WTC11 (cell line): ENCODE results near the gene NOL9. TPM values are rescaled to one million over a fixed set of nuclear protein-coding genes. Genes with fewer than 3 reads are reported as not detected.

Source experiments
- ATAC-seq: fragments of 200-7000 bp; cut with Tn5 transposase; 2 replicates; pipeline ENCODE4 v1.10.0; 2021; ENCODE audit warnings: mild to moderate bottlenecking, moderate library complexity
- CTCF ChIA-PET: fragments of 300-600 bp; sonication (Branson Sonifier 250); formaldehyde crosslinking; loops from one replicate; lab custom pipeline; 2021; ENCODE audit warnings: antibody characterized with exemption; lab: Charles Lee
- POLR2A ChIA-PET: fragments of 350-600 bp; sonication (Branson Sonifier 250); formaldehyde crosslinking; loops from one replicate; lab custom pipeline; 2021; ENCODE audit warnings: antibody characterized with exemption; lab: Charles Lee
- DNase-seq: peaks from one replicate; pipeline ENCODE4 v3.0.0; 2021; ENCODE audit warnings: low spot score
- H3K27ac Mint-ChIP-seq: 2 replicates; pipeline ENCODE4 v1.8.0; 2021; ENCODE audit warnings: mixed read lengths
- H3K27me3 Mint-ChIP-seq: 2 replicates; pipeline ENCODE4 v1.8.0; 2021; ENCODE audit warnings: low read depth, mild to moderate bottlenecking, moderate library complexity, mixed read lengths
- H3K36me3 Mint-ChIP-seq: 2 replicates; pipeline ENCODE4 v1.8.0; 2021; ENCODE audit warnings: mixed read lengths
- H3K4me1 Mint-ChIP-seq: 2 replicates; pipeline ENCODE4 v1.8.0; 2022; ENCODE audit warnings: mixed read lengths
- H3K4me3 Mint-ChIP-seq: 2 replicates; pipeline ENCODE4 v1.8.0; 2021; ENCODE audit warnings: mild to moderate bottlenecking, moderate library complexity, mixed read lengths
- H3K9me3 Mint-ChIP-seq: 2 replicates; pipeline ENCODE4 v1.8.0; 2021; ENCODE audit warnings: mixed read lengths
- ATF2 ChIP-seq: sonication (generic); formaldehyde crosslinking; IDR thresholded peaks from 2 replicates; pipeline ENCODE4 v1.8.1; 2022; ENCODE audit warnings: low read depth, missing genetic modification reagents, borderline replicate concordance
- ATF6 ChIP-seq: sonication (generic); formaldehyde crosslinking; IDR thresholded peaks from 2 replicates; pipeline ENCODE4 v1.8.1; 2023; ENCODE audit warnings: mild to moderate bottlenecking, missing genetic modification reagents
- CREB1 ChIP-seq: sonication (generic); formaldehyde crosslinking; IDR thresholded peaks from 2 replicates; pipeline ENCODE4 v1.8.0; 2023; ENCODE audit warnings: mild to moderate bottlenecking, missing genetic modification reagents
- E2F1 ChIP-seq: sonication (generic); formaldehyde crosslinking; IDR thresholded peaks from 2 replicates; pipeline ENCODE4 v1.8.0; 2022; ENCODE audit warnings: mild to moderate bottlenecking, missing genetic modification reagents
- HMGA2 ChIP-seq: fragments of 250-450 bp; sonication (Bioruptor Pico); IDR thresholded peaks from 2 replicates; pipeline ENCODE4 v1.4.0; 2021; ENCODE audit warnings: mild to moderate bottlenecking, moderate library complexity
- HMGXB4 ChIP-seq: sonication (generic); formaldehyde crosslinking; IDR thresholded peaks from 2 replicates; pipeline ENCODE4 v1.8.1; 2023; ENCODE audit warnings: mild to moderate bottlenecking, moderate library complexity, missing genetic modification reagents
- NR2C2 ChIP-seq: sonication (generic); formaldehyde crosslinking; IDR thresholded peaks from 2 replicates; pipeline ENCODE4 v1.8.0; 2022; ENCODE audit warnings: mild to moderate bottlenecking, missing genetic modification reagents
- PREB ChIP-seq: sonication (generic); formaldehyde crosslinking; IDR thresholded peaks from 2 replicates; pipeline ENCODE4 v1.8.1; 2022; ENCODE audit warnings: mild to moderate bottlenecking, missing genetic modification reagents, moderate library complexity, borderline replicate concordance
- RELA ChIP-seq: sonication (generic); formaldehyde crosslinking; IDR thresholded peaks from 2 replicates; pipeline ENCODE4 v1.8.1; 2022; ENCODE audit warnings: missing genetic modification reagents, mild to moderate bottlenecking, borderline replicate concordance
- RORB ChIP-seq: fragments of 250-450 bp; sonication (Bioruptor Pico); IDR thresholded peaks from 2 replicates; pipeline ENCODE4 v1.9.0; 2021; ENCODE audit warnings: mild to moderate bottlenecking
- TCF7 ChIP-seq: sonication (generic); formaldehyde crosslinking; IDR thresholded peaks from 2 replicates; pipeline ENCODE4 v1.8.0; 2022; ENCODE audit warnings: mild to moderate bottlenecking, low read depth, missing genetic modification reagents, moderate library complexity
- TEAD4 ChIP-seq: sonication (generic); formaldehyde crosslinking; IDR thresholded peaks from 2 replicates; pipeline ENCODE4 v1.8.0; 2022; ENCODE audit warnings: mild to moderate bottlenecking, missing genetic modification reagents
- USF1 ChIP-seq: sonication (generic); formaldehyde crosslinking; IDR thresholded peaks from 2 replicates; pipeline ENCODE4 v1.8.0; 2022; ENCODE audit warnings: mild to moderate bottlenecking, missing genetic modification reagents
- ZBTB43 ChIP-seq: sonication (generic); formaldehyde crosslinking; IDR thresholded peaks from 2 replicates; pipeline ENCODE4 v1.8.1; 2023; ENCODE audit warnings: mild to moderate bottlenecking, missing genetic modification reagents
- ZMAT4 ChIP-seq: fragments of 250-450 bp; sonication (Bioruptor Pico); IDR thresholded peaks from 2 replicates; pipeline ENCODE4 v1.9.0; 2021; ENCODE audit warnings: mild to moderate bottlenecking
- ZNF121 ChIP-seq: sonication (generic); formaldehyde crosslinking; IDR thresholded peaks from 2 replicates; pipeline ENCODE4 v1.8.0; 2023; ENCODE audit warnings: missing genetic modification reagents
- ZNF416 ChIP-seq: fragments of 250-450 bp; sonication (Bioruptor Pico); IDR thresholded peaks from 2 replicates; pipeline ENCODE4 v1.9.0; 2021; ENCODE audit warnings: mild to moderate bottlenecking, inconsistent platforms
- ZSCAN18 ChIP-seq: fragments of 250-450 bp; sonication (Bioruptor Pico); IDR thresholded peaks from 2 replicates; pipeline ENCODE4 v2.1.2; 2022; ENCODE audit warnings: mild to moderate bottlenecking, moderate library complexity
- total RNA-seq: library from RNA; stranded (reverse); gene quantifications from 3 replicates; pipeline ENCODE4 v1.2.3, GENCODE V29; 2021

Gene NOL9
- total RNA-seq, 1 experiment from 2014 or later, result 37.4 TPM

GRCh38 chr1:6534248-6534822 lies 20.0 kb downstream of the NOL9 start:
- no peak overlapping the region for H3K4me3 Mint-ChIP-seq
- TF ChIP-seq RELA (CRISPR knock-in tag) (no peak), TCF7 (CRISPR knock-in tag) (no peak), ZSCAN18 (CRISPR knock-in tag) (no peak), PREB (no peak)
- TF ChIP-seq, all 79 proteins: peak for 0
- ChIA-PET CTCF (interaction anchor here (4.0 kb wide), 1 partner anchor 11 kb away, joined by 26 read pairs; no protein-coding TSS in a partner anchor), POLR2A (interaction anchor here (0.7 kb wide), 1 partner anchor 98 kb away, joined by 6 read pairs; no protein-coding TSS in a partner anchor)
- no peaks in the 10 kb centered on the region for H3K9me3 Mint-ChIP-seq
- no peaks in the 10 kb centered on the region for H3K4me1 Mint-ChIP-seq
- no peak for ATAC-seq
- H3K27ac Mint-ChIP-seq, result no peak overlapping the region
- DNase-seq, result no peak
- H3K27me3 Mint-ChIP-seq, result no peaks in the 10 kb centered on the region
- H3K36me3 Mint-ChIP-seq, result peaks cover 56% of the 10 kb centered on the region

- Mint-ChIP-seq H3K4me3 (no peak overlapping the region), H3K27ac (no peak overlapping the region), H3K4me1 (no peaks in the 10 kb centered on the region), H3K36me3 (peaks cover 60% of the 10 kb centered on the region), H3K27me3 (no peaks in the 10 kb centered on the region), H3K9me3 (no peaks in the 10 kb centered on the region)
- DNase-seq (no peak), ATAC-seq (no peak)
- CTCF ChIA-PET, result no interaction called here
- POLR2A ChIA-PET, result no interaction called here
- TF ChIP-seq RORB (CRISPR knock-in tag) (no peak), HMGA2 (CRISPR knock-in tag) (no peak), USF1 (CRISPR knock-in tag) (no peak)
These were observed 22.3 kb downstream of the NOL9 start for GRCh38 chr1:6531996-6532395.

- CTCF ChIA-PET, result no interaction called here
- ATAC-seq (no peak), DNase-seq (no peak)
- no peaks in the 10 kb centered on the region for H3K27me3 Mint-ChIP-seq
- H3K9me3 Mint-ChIP-seq, result no peaks in the 10 kb centered on the region
- H3K27ac Mint-ChIP-seq, result no peak overlapping the region
- H3K36me3 Mint-ChIP-seq, result peaks cover 73% of the 10 kb centered on the region
- TF ChIP-seq ZNF416 (no peak), USF1 (CRISPR knock-in tag) (no peak), NR2C2 (CRISPR knock-in tag) (no peak), ATF2 (CRISPR knock-in tag) (no peak), ZMAT4 (CRISPR knock-in tag) (no peak), HMGXB4 (CRISPR knock-in tag) (no peak), ZNF121 (CRISPR knock-in tag) (no peak), CREB1 (CRISPR knock-in tag) (no peak), ATF6 (CRISPR knock-in tag) (no peak), E2F1 (CRISPR knock-in tag) (no peak), ZBTB43 (CRISPR knock-in tag) (no peak), TEAD4 (CRISPR knock-in tag) (no peak)
- H3K4me3 Mint-ChIP-seq, result no peak overlapping the region
- no peaks in the 10 kb centered on the region for H3K4me1 Mint-ChIP-seq
- POLR2A ChIA-PET, result no interaction called here
These were observed 23.7 kb downstream of the NOL9 start for GRCh38 chr1:6530504-6531160.
